ENCODE measurements around the gene RUBCNL. TPM values are rescaled to one million over a fixed set of nuclear protein-coding genes. Genes with fewer than 3 reads are reported as not detected.

Gene RUBCNL
- total and polyA plus RNA-seq, 4 donors: 0.36 to 4.2 (median 0.96) TPM

- Histone ChIP-seq H3K27ac (ENCODE audit: low read depth in 1 of 2, low read length in 2 of 2) (no peak overlapping the region), H3K36me3 (ENCODE audit: control insufficient read depth in 4 of 4, insufficient read depth in 3 of 4, low read depth in 1 of 4, low read length in 3 of 4) (peaks cover 0 to 3% (median 0%) of the 10 kb centered on the region in 4 donors), H3K9me3 (ENCODE audit: control insufficient read depth in 4 of 4, low read length in 3 of 4) (no peaks in the 10 kb centered on the region), H3K9ac (ENCODE audit: low read depth in 1 of 2, low read length in 2 of 2) (no peak overlapping the region), H3K4me3 (ENCODE audit: low read depth in 1 of 3, low read length in 3 of 3) (no peak overlapping the region), H3K27me3 (ENCODE audit: control insufficient read depth in 4 of 4, insufficient read depth in 4 of 4, low read length in 3 of 4) (no peaks in the 10 kb centered on the region), H3K4me1 (ENCODE audit: control insufficient read depth in 4 of 4, insufficient read depth in 4 of 4, low read length in 3 of 4) (no peaks in the 10 kb centered on the region)
- WGBS: 70% methylated on average over 9 of the region's 9 CpGs
- DNase-seq (ENCODE audit: low spot score): no peak
- no peak for TF ChIP-seq HNF4A (conservative IDR thresholded peaks at IDR 0.05)
- TF ChIP-seq HNF4G (IDR thresholded peaks at IDR 0.05): no peak
- no peak for TF ChIP-seq SP1 (IDR thresholded peaks at IDR 0.05)
- TF ChIP-seq NR2F2 (IDR thresholded peaks at IDR 0.05): no peak
These were observed 32.6 kb downstream of the RUBCNL start for GRCh38 chr13:46354156-46355087.

GRCh38 chr13:46352805-46353204 lies 34.2 kb downstream of the RUBCNL start:
- no peaks in the 10 kb centered on the region for H3K27me3 ChIP-seq (ENCODE audit: control insufficient read depth in 4 of 4, insufficient read depth in 4 of 4, low read length in 3 of 4)
- H3K36me3 ChIP-seq (ENCODE audit: control insufficient read depth in 4 of 4, insufficient read depth in 3 of 4, low read depth in 1 of 4, low read length in 3 of 4): peaks cover 0 to 3% (median 0%) of the 10 kb centered on the region in 4 donors
- no peaks in the 10 kb centered on the region for H3K9me3 ChIP-seq (ENCODE audit: control insufficient read depth in 4 of 4, low read length in 3 of 4)
- H3K9ac ChIP-seq (ENCODE audit: low read depth in 1 of 2, low read length in 2 of 2): no peak overlapping the region
- no peak overlapping the region for H3K27ac ChIP-seq (ENCODE audit: low read depth in 1 of 2, low read length in 2 of 2)
- DNase-seq (ENCODE audit: low spot score): no peak
- WGBS: 84% methylated on average over 8 of the region's 8 CpGs
- H3K4me1 ChIP-seq (ENCODE audit: control insufficient read depth in 4 of 4, insufficient read depth in 4 of 4, low read length in 3 of 4): no peaks in the 10 kb centered on the region
- TF ChIP-seq NR2F2 (IDR thresholded peaks at IDR 0.05) (no peak), TAF1 (conservative IDR thresholded peaks at IDR 0.05) (no peak), ATF3 (IDR thresholded peaks at IDR 0.05) (no peak), EGR1 (IDR thresholded peaks at IDR 0.05; ENCODE audit: low read depth in 2 of 2) (no peak), RAD21 (IDR thresholded peaks at IDR 0.05) (no peak), YY1 (IDR thresholded peaks at IDR 0.05) (no peak), HNF4G (IDR thresholded peaks at IDR 0.05) (no peak), CTCF (IDR thresholded peaks at IDR 0.05; ENCODE audit: low read depth, low read length, missing input control) (no peak), SP1 (IDR thresholded peaks at IDR 0.05) (no peak)
- H3K4me3 ChIP-seq (ENCODE audit: low read depth in 1 of 3, low read length in 3 of 3): no peak overlapping the region

GRCh38 chr13:46350003-46350402 lies 37.0 kb downstream of the RUBCNL start:
- Histone ChIP-seq H3K27ac (ENCODE audit: low read depth in 1 of 2, low read length in 2 of 2) (no peak overlapping the region), H3K36me3 (ENCODE audit: control insufficient read depth in 4 of 4, insufficient read depth in 3 of 4, low read depth in 1 of 4, low read length in 3 of 4) (no peaks in the 10 kb centered on the region), H3K4me3 (ENCODE audit: low read depth in 1 of 3, low read length in 3 of 3) (no peak overlapping the region), H3K9ac (ENCODE audit: low read depth in 1 of 2, low read length in 2 of 2) (no peak overlapping the region), H3K4me1 (ENCODE audit: control insufficient read depth in 4 of 4, insufficient read depth in 4 of 4, low read length in 3 of 4) (no peaks in the 10 kb centered on the region), H3K9me3 (ENCODE audit: control insufficient read depth in 4 of 4, low read length in 3 of 4) (no peaks in the 10 kb centered on the region), H3K27me3 (ENCODE audit: control insufficient read depth in 4 of 4, insufficient read depth in 4 of 4, low read length in 3 of 4) (no peaks in the 10 kb centered on the region)
- WGBS: 93% methylated on average over 11 of the region's 11 CpGs
- DNase-seq (ENCODE audit: low spot score): no peak
- TF ChIP-seq NR2F2 (IDR thresholded peaks at IDR 0.05): no peak
- no peak for TF ChIP-seq GABPA (IDR thresholded peaks at IDR 0.05 in 1 of 2, conservative IDR thresholded peaks at IDR 0.05 in 1 of 2)
- TF ChIP-seq HNF4A (conservative IDR thresholded peaks at IDR 0.05): no peak
- no peak for TF ChIP-seq CTCF (IDR thresholded peaks at IDR 0.05; ENCODE audit: low read depth, low read length, missing input control)

All from liver (tissue), 9 donors.